Small intestine (tissue), 16 donors: Measurements from ENCODE around the gene SHLD1. TPM values are rescaled to one million over a fixed set of nuclear protein-coding genes. Genes with fewer than 3 reads are reported as not detected.
"Not testable (repeated sequence)": the region's sequence is repeated elsewhere in the genome, so short reads cannot be mapped to it uniquely, and the experiment has no call there.

Source experiments
- DNase-seq, 2 donors: peaks; one replicate each; pipeline versions ENCODE4 v3.0.0 to v3.0.0-alpha.2; 2013
- FAIRE-seq: peaks from 2 replicates; lab custom pipeline; 2012; peaks lifted over from hg19 to GRCh38; lab: Jason Lieb, UNC
- H3K27ac ChIP-seq, 3 donors: one replicate each; pipeline ENCODE4 v1.5.1; 2013; ENCODE audit warnings: low read length in 2 of 3, mild to moderate bottlenecking in 2 of 3, control low read depth in 1 of 3, inconsistent platforms in 1 of 3, low read depth in 1 of 3, moderate library complexity in 1 of 3
- H3K27me3 ChIP-seq, 3 donors: one replicate each; pipeline ENCODE4 v1.6.1; 2013; ENCODE audit warnings: low read length in 3 of 3, inconsistent platforms in 1 of 3; ENCODE audit not compliant: control insufficient read depth in 3 of 3, insufficient read depth in 3 of 3
- H3K36me3 ChIP-seq, 3 donors: one replicate each; pipeline ENCODE4 v1.6.1; 2013; ENCODE audit warnings: low read length in 3 of 3, inconsistent platforms in 1 of 3, low read depth in 1 of 3, mild to moderate bottlenecking in 1 of 3, moderate library complexity in 1 of 3; ENCODE audit not compliant: control insufficient read depth in 3 of 3, insufficient read depth in 2 of 3
- H3K4me1 ChIP-seq, 3 donors: one replicate each; pipeline ENCODE4 v1.6.1; 2013; ENCODE audit warnings: low read length in 2 of 3, inconsistent platforms in 1 of 3, low read depth in 1 of 3, mild to moderate bottlenecking in 1 of 3, moderate library complexity in 1 of 3; ENCODE audit not compliant: control insufficient read depth in 3 of 3, insufficient read depth in 2 of 3
- H3K4me3 ChIP-seq, 3 donors: one replicate each; pipeline ENCODE4 v1.5.1; 2013; ENCODE audit warnings: low read length in 3 of 3, control low read depth in 1 of 3, inconsistent platforms in 1 of 3, low read depth in 1 of 3, mild to moderate bottlenecking in 1 of 3, moderate library complexity in 1 of 3
- H3K9me3 ChIP-seq, 2 donors: one replicate each; pipeline ENCODE4 v1.6.1; 2013; ENCODE audit warnings: low read depth in 1 of 2, low read length in 1 of 2; ENCODE audit not compliant: control insufficient read depth in 2 of 2, insufficient read depth in 1 of 2
- WGBS, 3 donors: extraction: QIAGEN DNeasy Blood & Tissue Kit; methylation state at CpG; one replicate each; pipeline ENCODE4 v1.1.7; 2013; 5-methylcytosine and 5-hydroxymethylcytosine counted together
- long read RNA-seq, 10 donors: transcript quantifications; one replicate each; lab custom pipeline, GENCODE V29; 2026
- polyA plus RNA-seq, 4 donors: library from polyadenylated mRNA; stranded (reverse) in 3 of 4; unstranded in 1 of 4; fragments of 200-250 nt in 3 of 4; fragments of 120-200 nt in 1 of 4; gene quantifications; one replicate each; pipeline versions ENCODE4 v1.2.1 to v1.2.3, GENCODE V29; 2013
- donor health status: healthy with polysubstance abuse.
- donor health status: control.
- donor health status: control.
- donor health status: Bipolar disorder and iron deficiency.
- donor health status: healthy.

The SHLD1 gene, protein sequence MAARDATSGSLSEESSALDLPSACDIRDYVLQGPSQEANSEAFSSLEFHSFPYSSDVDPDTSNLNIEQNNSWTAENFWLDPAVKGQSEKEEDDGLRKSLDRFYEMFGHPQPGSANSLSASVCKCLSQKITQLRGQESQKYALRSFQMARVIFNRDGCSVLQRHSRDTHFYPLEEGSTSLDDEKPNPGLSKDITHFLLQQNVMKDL
- polyA plus RNA-seq = 10 to 100 TPM; 12.3 to 19.2 (median 17.0) TPM
- long read RNA-seq, donor 1, transcript SHLD1-201 (3 exons, 1,154 nt) = major isoform, 8 of 12 reads
- long read RNA-seq, donor 1, partial matches to known transcripts = 0 of 12 reads
- long read RNA-seq, donor 1, other reads (novel, unspliced or antisense) = 0 of 12 reads
- long read RNA-seq, donor 2, partial matches to known transcripts = 0 of 3 reads
- long read RNA-seq, donor 2, other reads (novel, unspliced or antisense) = 0 of 3 reads
- long read RNA-seq, donor 3, partial matches to known transcripts = 0 of 5 reads
- long read RNA-seq, donor 3, other reads (novel, unspliced or antisense) = 0 of 5 reads
- long read RNA-seq, donor 4 = 0 reads
- long read RNA-seq, donor 5, partial matches to known transcripts = 0 of 2 reads
- long read RNA-seq, donor 5, other reads (novel, unspliced or antisense) = 0 of 2 reads
- long read RNA-seq, donor 6 = 0 reads
- long read RNA-seq, donor 7, transcript SHLD1-201 (3 exons, 1,154 nt) = major isoform, 5 of 7 reads
- long read RNA-seq, donor 7, partial matches to known transcripts = 0 of 7 reads
- long read RNA-seq, donor 7, other reads (novel, unspliced or antisense) = 0 of 7 reads
- long read RNA-seq, donor 8 = 0 reads
- long read RNA-seq, donor 9, partial matches to known transcripts = 0 of 1 reads
- long read RNA-seq, donor 9, other reads (novel, unspliced or antisense) = 0 of 1 reads
- long read RNA-seq, donor 10, transcript SHLD1-201 (3 exons, 1,154 nt) = major isoform, 5 of 7 reads
- long read RNA-seq, donor 10, partial matches to known transcripts = 0 of 7 reads
- long read RNA-seq, donor 10, other reads (novel, unspliced or antisense) = 0 of 7 reads

GRCh38 chr20:5749952-5750779, at the start of gene SHLD1:
TSS of gene SHLD1 (plus strand) at chr20:5750401. CDS start at chr20:5772866, 22,465 bp downstream.
- 17 to 18% (median 17%) methylated on average over 27 of the region's 27 CpGs for WGBS, 3 donors
- peak; percentile 85 to 90 for DNase-seq
- Histone ChIP-seq H3K4me3 (peak within 1 kb of the TSS; percentile 49 to 74 (median 58)), H3K4me1 (peaks cover 0 to 44% (median 8%) of the 10 kb centered on the region in 3 donors), H3K27ac (peak within 1 kb of the TSS; percentile 61 to 83 (median 82)), H3K27me3 (no peaks in the 10 kb centered on the region), H3K9me3 (no peaks in the 10 kb centered on the region), H3K36me3 (peaks cover 0 to 8% (median 0%) of the 10 kb centered on the region in 3 donors)
- no peak for FAIRE-seq

DNA sequence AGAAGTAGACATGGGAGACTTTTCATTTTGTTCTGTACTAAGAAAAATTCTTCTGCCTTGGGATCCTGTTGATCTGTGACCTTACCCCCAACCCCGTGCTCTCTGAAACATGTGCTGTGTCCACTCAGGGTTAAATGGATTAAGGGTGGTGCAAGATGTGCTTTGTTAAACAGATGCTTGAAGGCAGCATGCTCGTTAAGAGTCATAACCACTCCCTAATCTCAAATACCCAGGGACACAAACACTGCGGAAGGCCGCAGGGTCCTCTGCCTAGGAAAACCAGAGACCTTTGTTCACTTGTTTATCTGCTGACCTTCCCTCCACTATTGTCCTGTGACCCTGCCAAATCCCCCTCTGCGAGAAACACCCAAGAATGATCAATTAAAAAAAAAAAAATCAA, 47.9 kb upstream of the SHLD1 start:
- not testable (repeated sequence) for H3K27ac ChIP-seq, H3K9me3 ChIP-seq, H3K4me3 ChIP-seq, FAIRE-seq, H3K36me3 ChIP-seq, H3K27me3 ChIP-seq, H3K4me1 ChIP-seq, DNase-seq
- WGBS, 3 donors = 63 to 82% (median 68%) methylated on average over 4 of the region's 5 CpGs

GRCh38 chr20:5703681-5704101, 46.5 kb upstream of the SHLD1 start:
- 10 to 25% (median 20%) methylated on average over 5 of the region's 5 CpGs for WGBS, 3 donors
- peak; percentile 16 to 27 for DNase-seq
- Histone ChIP-seq H3K27me3 (no peaks in the 10 kb centered on the region), H3K9me3 (no peaks in the 10 kb centered on the region), H3K4me3 (no peak overlapping the region), H3K36me3 (no peaks in the 10 kb centered on the region), H3K27ac (peak overlapping the region in 1 of 3 donors; percentile 20), H3K4me1 (no peaks in the 10 kb centered on the region)
- no peak for FAIRE-seq

DNA sequence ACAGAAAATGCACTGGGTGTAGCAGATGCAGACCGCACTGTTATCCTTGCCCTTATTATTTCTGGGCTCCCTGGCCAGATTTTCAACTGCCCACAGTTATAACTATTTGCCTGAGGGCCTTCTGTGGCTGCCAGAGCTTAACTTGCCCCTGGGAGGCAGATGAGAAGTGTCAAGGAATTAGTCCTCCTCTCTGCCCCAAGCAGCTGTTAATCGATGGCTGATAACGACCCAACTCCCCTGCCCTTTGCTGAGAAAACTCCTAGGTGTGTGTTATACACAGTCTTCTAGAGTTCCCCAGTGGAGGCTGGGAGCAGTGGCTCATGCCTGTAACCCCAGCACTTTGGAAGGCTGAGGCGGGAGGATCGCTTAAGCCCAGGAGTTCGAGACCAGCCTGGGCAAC, 44.4 kb upstream of the SHLD1 start:
- Histone ChIP-seq H3K4me3 (no peak overlapping the region), H3K27ac (no peak overlapping the region), H3K4me1 (no peaks in the 10 kb centered on the region), H3K9me3 (no peaks in the 10 kb centered on the region), H3K27me3 (no peaks in the 10 kb centered on the region), H3K36me3 (no peaks in the 10 kb centered on the region)
- no peak for DNase-seq
- no peak for FAIRE-seq
- WGBS, 3 donors = 74 to 81% (median 77%) methylated on average over 6 of the region's 6 CpGs

DNA sequence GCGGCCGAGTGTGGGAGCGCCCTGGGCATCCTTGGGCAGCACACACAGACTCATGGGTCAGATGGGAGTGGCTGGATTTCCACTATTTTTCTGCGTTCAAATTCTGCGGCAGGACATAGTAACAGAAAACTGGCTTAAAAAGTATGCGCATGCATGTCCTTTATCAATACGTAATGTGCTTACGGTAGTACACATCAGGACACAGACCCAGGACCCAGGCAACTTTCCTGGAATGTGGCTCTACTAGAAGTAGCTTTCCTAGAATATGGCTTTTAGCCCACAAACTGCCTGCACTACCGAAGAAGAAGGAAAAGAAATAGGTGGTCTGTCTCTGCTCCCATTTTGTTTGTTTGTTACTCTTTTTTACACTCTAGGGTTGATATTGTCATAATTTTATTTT, 43.4 kb upstream of the SHLD1 start:
- FAIRE-seq (no peak), DNase-seq (no peak)
- Histone ChIP-seq H3K27me3 (no peaks in the 10 kb centered on the region), H3K4me1 (no peaks in the 10 kb centered on the region), H3K36me3 (no peaks in the 10 kb centered on the region), H3K9me3 (no peaks in the 10 kb centered on the region), H3K27ac (no peak overlapping the region), H3K4me3 (no peak overlapping the region)
- WGBS, 3 donors = 92 to 96% (median 95%) methylated on average over 9 of the region's 9 CpGs

- no peaks in the 10 kb centered on the region for H3K36me3 ChIP-seq
- peaks cover 0 to 3% (median 3%) of the 10 kb centered on the region in 3 donors for H3K4me1 ChIP-seq
- H3K27me3 ChIP-seq = no peaks in the 10 kb centered on the region
- no peak overlapping the region for H3K27ac ChIP-seq
- FAIRE-seq (no peak), DNase-seq (no peak)
- WGBS, 3 donors = 63 to 92% (median 88%) methylated on average over 3 of the region's 3 CpGs
- H3K4me3 ChIP-seq = no peak overlapping the region
- H3K9me3 ChIP-seq = peaks cover 0 to 5% of the 10 kb centered on the region in 2 donors
Observed at GRCh38 chr20:5710551-5710950, 39.6 kb upstream of the SHLD1 start.

- DNase-seq = peak; percentile 60 to 66
- Histone ChIP-seq H3K27me3 (no peaks in the 10 kb centered on the region), H3K27ac (peak overlapping the region in 1 of 3 donors; percentile 66), H3K4me3 (no peak overlapping the region), H3K36me3 (no peaks in the 10 kb centered on the region), H3K9me3 (peaks cover 0 to 7% of the 10 kb centered on the region in 2 donors), H3K4me1 (peaks cover 0 to 3% (median 3%) of the 10 kb centered on the region in 3 donors)
- FAIRE-seq = no peak
- WGBS, 3 donors = 50 to 56% (median 54%) methylated on average over 4 of the region's 4 CpGs
Observed at GRCh38 chr20:5714261-5715041, 35.8 kb upstream of the SHLD1 start.
